Stimulated activated CD4-positive, alpha-beta T cell treated with anti-CD3 and anti-CD28 coated beads, Interleukin-4, amount 100 ng/mL, for 24 hours (primary cell): ENCODE results near the gene PCDHB11.
"Not testable (repeated sequence)": the region's sequence is repeated elsewhere in the genome, so short reads cannot be mapped to it uniquely, and the experiment has no call there.

Experiments
- DNase-seq: peaks from one replicate; pipeline ENCODE4 v3.0.0-alpha.2; 2020

Gene PCDHB11

DNA sequence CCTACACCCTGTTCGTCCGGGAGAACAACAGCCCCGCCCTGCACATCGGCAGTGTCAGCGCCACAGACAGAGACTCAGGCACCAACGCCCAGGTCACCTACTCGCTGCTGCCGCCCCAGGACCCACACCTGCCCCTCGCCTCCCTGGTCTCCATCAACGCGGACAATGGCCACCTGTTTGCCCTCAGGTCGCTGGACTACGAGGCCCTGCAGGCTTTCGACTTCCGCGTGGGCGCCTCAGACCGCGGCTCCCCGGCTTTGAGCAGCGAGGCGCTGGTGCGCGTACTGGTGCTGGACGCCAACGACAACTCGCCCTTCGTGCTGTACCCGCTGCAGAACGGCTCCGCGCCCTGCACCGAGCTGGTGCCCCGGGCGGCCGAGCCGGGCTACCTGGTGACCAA is 10.7 kb upstream of the PCDHB11 start:
- not testable (repeated sequence) for DNase-seq

DNA sequence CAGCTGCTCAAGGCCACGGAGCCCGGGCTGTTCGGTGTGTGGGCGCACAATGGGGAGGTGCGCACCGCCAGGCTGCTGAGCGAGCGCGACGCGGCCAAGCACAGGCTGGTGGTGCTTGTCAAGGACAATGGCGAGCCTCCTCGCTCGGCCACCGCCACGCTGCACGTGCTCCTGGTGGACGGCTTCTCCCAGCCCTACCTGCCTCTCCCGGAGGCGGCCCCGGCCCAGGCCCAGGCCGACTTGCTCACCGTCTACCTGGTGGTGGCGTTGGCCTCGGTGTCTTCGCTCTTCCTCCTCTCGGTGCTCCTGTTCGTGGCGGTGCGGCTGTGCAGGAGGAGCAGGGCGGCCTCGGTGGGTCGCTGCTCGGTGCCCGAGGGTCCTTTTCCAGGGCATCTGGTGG is 10.3 kb upstream of the PCDHB11 start:
- DNase-seq = not testable (repeated sequence)

DNA sequence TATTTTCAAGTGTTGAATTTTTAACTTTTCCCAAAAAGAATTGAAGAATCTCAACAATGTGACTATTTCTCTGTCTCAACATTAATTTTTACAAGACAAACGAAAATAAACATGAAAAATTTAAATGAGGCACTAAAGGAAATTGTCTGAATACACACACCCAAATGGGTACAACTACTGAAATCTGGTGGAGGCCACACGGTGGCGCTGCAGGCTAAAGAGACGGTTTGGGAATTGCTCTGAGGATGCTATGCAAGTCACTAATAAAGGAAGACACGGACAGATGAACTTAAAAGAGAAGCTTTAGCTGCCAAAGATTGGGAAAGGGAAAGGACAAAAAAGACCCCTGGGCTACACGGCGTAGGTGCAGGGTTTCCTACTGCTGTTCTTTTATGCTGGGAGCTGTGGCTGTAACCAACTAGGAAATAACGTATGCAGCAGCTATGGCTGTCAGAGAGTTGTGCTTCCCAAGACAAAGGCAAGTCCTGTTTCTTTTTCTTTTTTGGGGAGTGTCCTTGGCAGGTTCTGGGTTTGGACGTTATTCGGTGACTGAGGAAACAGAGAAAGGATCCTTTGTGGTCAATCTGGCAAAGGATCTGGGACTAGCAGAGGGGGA is 7.2 kb upstream of the PCDHB11 start, which contains the start of gene PCDHB10:
TSS of gene PCDHB10 (plus strand) at position 244 of the 616 bp plus-strand sequence. CDS start at position 444, 200 bp downstream.
- DNase-seq = peak; percentile 17

DNA sequence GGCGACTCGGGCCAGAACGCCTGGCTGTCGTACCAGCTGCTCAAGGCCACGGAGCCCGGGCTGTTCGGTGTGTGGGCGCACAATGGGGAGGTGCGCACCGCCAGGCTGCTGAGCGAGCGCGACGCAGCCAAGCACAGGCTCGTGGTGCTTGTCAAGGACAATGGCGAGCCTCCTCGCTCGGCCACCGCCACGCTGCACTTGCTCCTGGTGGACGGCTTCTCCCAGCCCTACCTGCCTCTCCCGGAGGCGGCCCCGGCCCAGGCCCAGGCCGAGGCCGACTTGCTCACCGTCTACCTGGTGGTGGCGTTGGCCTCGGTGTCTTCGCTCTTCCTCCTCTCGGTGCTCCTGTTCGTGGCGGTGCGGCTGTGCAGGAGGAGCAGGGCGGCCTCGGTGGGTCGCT is 5.1 kb upstream of the PCDHB11 start:
- not testable (repeated sequence) for DNase-seq

DNA sequence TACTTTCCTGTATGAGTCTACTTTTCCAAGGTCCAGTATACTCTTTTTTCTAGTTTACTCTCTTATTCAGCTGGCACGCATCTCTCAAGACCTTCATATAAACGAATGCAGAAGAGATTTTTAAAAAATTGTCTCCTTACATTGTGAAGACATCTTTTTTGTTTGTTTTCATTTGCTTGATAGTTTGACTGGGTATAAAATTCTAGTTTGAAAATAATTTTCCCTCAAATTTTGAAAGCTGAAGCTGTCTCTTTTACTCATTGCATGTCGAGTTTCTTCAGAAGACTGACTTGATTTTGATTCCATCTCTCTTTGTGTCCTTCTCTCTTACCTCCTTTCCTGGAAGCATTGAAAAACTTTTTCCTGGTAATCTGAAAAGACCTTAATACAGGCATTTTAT is 3.1 kb upstream of the PCDHB11 start:
- no peak for DNase-seq

DNA sequence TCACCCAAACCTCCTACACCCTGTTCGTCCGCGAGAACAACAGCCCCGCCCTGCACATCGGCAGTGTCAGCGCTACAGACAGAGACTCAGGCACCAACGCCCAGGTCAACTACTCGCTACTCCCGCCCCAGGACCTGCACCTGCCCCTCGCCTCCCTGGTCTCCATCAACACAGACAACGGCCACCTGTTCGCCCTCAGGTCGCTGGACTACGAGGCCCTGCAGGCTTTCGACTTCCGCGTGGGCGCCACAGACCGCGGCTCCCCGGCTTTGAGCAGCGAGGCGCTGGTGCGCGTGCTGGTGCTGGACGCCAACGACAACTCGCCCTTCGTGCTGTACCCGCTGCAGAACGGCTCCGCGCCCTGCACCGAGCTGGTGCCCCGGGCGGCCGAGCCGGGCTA is 1.7 kb downstream of the PCDHB11 start:
- DNase-seq = not testable (repeated sequence)

DNA sequence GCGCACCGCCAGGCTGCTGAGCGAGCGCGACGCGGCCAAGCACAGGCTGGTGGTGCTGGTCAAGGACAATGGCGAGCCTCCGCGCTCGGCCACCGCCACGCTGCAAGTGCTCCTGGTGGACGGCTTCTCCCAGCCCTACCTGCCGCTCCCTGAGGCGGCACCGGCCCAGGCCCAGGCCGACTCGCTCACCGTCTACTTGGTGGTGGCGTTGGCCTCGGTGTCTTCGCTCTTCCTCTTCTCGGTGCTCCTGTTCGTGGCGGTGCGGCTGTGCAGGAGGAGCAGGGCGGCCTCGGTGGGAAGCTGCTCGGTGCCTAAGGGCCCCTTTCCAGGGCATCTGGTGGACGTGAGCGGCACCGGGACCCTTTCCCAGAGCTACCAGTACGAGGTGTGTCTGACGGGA is 2.2 kb downstream of the PCDHB11 start:
- DNase-seq = not testable (repeated sequence)

DNA sequence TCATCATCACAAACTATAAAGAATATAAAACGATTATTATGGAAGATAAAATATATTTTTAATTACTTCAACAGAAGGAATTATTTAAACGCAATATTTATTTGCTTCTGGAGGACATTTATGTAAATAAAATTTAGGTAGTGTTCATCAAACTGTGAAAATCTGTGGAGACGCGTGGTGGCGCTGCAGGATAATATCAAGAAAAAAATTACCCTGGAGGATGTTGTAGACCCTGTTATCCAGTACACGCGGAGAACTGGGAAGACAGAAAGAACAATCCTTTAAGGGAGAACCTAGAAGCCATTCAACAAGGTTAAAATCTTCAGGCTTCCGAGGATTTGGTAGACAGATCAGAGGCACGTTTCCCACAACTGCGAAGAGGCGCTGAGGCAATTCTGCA is 9.1 kb downstream of the PCDHB11 start, which contains the start of gene PCDHB12:
TSS of gene PCDHB12 (plus strand) at position 242 of the 400 bp plus-strand sequence. CDS start 189 bp downstream, outside the sequence.
- DNase-seq = no peak

DNA sequence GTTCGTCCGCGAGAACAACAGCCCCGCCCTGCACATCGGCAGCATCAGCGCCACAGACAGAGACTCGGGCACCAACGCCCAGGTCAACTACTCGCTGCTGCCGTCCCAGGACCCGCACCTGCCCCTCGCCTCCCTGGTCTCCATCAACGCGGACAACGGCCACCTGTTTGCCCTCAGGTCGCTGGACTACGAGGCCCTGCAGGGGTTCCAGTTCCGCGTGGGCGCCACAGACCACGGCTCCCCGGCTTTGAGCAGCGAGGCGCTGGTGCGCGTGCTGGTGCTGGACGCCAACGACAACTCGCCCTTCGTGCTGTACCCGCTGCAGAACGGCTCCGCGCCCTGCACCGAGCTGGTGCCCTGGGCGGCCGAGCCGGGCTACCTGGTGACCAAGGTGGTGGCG is 10.9 kb downstream of the PCDHB11 start:
- DNase-seq = not testable (repeated sequence)

DNA sequence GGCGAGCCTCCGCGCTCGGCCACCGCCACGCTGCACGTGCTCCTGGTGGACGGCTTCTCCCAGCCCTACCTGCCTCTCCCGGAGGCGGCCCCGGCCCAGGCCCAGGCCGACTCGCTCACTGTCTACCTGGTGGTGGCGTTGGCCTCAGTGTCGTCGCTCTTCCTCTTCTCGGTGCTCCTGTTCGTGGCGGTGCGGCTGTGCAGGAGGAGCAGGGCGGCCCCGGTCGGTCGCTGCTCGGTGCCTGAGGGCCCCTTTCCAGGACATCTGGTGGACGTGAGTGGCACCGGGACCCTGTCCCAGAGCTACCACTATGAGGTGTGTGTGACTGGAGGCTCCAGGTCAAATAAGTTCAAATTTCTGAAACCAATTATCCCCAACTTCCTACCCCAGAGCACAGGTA is 11.4 kb downstream of the PCDHB11 start:
- not testable (repeated sequence) for DNase-seq

DNA sequence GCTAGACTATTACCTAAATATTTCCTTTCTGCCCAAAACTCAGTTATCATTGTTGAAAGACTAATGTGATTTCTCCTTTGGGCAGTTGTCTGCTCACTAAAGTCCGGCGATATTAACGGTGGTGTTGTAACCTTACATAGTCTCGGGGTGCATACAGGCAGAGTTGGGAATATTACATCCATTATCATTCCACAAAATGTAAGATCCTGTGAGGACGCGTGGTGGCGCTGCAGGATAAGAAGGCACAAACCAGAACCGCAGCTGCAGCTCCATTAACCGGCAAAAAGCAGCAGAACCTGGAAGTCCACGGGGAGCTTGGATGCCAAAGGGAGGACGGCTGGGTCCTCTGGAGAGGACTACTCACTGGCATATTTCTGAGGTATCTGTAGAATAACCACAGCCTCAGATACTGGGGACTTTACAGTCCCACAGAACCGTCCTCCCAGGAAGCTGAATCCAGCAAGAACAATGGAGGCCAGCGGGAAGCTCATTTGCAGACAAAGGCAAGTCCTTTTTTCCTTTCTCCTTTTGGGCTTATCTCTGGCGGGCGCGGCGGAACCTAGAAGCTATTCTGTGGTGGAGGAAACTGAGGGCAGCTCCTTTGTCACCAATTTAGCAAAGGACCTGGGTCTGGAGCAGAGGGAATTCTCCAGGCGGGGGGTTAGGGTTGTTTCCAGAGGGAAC is 14.4 kb downstream of the PCDHB11 start, which contains the start of gene PCDHB13:
TSS of gene PCDHB13 (plus strand) at position 264 of the 684 bp plus-strand sequence. CDS start at position 469, 205 bp downstream.
- peak; percentile 19 for DNase-seq

DNA sequence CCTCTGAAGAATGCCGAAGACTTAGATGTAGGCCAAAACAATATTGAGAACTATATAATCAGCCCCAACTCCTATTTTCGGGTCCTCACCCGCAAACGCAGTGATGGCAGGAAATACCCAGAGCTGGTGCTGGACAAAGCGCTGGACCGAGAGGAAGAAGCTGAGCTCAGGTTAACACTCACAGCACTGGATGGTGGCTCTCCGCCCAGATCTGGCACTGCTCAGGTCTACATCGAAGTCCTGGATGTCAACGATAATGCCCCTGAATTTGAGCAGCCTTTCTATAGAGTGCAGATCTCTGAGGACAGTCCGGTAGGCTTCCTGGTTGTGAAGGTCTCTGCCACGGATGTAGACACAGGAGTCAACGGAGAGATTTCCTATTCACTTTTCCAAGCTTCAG is 15.2 kb downstream of the PCDHB11 start:
- DNase-seq = not testable (repeated sequence)

DNA sequence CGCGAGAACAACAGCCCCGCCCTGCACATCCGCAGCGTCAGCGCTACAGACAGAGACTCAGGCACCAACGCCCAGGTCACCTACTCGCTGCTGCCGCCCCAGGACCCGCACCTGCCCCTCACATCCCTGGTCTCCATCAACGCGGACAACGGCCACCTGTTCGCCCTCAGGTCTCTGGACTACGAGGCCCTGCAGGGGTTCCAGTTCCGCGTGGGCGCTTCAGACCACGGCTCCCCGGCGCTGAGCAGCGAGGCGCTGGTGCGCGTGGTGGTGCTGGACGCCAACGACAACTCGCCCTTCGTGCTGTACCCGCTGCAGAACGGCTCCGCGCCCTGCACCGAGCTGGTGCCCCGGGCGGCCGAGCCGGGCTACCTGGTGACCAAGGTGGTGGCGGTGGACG is 16.1 kb downstream of the PCDHB11 start:
- not testable (repeated sequence) for DNase-seq

DNA sequence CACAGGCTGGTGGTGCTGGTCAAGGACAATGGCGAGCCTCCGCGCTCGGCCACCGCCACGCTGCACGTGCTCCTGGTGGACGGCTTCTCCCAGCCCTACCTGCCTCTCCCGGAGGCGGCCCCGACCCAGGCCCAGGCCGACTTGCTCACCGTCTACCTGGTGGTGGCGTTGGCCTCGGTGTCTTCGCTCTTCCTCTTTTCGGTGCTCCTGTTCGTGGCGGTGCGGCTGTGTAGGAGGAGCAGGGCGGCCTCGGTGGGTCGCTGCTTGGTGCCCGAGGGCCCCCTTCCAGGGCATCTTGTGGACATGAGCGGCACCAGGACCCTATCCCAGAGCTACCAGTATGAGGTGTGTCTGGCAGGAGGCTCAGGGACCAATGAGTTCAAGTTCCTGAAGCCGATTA is 16.6 kb downstream of the PCDHB11 start:
- DNase-seq = not testable (repeated sequence)

DNA sequence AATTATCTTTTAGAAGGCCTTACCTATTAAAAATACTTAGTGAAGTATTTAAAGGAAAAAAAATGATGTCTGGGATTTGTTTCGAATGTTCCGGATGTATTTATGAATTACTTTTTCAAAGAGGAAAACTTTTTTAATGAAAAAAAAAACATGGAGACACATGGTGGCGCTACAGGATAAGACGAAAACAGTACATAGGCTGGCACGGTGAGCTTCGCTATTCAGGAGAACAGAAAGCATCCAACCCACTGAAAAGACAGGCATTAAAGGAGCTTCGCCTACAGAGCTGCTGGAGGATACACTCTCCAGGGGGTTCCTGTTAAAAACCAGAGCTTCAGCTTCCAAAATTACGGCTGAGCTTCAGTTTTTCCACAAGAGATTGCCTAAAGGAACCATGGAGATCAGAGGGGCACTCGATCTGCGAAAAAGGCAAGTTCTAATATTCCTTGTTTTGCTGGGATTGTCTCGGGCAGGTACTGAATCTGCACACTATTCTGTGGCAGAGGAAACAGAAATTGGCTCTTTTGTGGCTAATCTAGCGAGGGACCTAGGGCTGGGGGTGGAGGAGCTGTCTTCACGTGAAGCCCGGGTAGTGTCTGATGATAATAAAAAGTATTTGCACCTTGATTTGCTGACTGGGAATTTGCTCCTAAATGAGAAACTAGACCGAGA is 23.8 kb downstream of the PCDHB11 start, which contains the start of gene PCDHB14:
TSS of gene PCDHB14 (plus strand) at position 232 of the 672 bp plus-strand sequence. CDS start at position 395, 163 bp downstream.
- DNase-seq = no peak

DNA sequence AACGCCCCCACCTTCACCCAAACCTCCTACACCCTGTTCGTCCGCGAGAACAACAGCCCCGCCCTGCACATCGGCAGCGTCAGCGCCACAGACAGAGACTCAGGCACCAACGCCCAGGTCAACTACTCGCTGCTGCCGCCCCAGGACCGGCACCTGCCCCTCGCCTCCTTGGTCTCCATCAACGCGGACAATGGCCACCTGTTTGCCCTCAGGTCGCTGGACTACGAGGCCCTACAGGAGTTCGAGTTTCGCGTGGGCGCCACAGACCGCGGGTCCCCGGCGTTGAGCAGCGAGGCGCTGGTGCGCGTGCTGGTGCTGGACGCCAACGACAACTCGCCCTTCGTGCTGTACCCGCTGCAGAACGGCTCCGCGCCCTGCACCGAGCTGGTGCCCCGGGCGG is 25.4 kb downstream of the PCDHB11 start:
- DNase-seq = not testable (repeated sequence)

DNA sequence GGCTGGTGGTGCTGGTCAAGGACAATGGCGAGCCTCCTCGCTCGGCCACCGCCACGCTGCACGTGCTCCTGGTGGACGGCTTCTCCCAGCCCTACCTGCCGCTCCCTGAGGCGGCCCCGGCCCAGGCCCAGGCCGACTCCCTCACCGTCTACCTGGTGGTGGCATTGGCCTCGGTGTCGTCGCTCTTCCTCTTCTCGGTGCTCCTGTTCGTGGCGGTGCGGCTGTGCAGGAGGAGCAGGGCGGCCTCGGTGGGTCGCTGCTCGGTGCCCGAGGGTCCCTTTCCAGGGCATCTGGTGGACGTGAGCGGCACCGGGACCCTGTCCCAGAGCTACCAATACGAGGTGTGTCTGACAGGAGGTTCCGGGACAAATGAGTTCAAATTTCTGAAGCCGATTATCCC is 26.0 kb downstream of the PCDHB11 start:
- DNase-seq = not testable (repeated sequence)

DNA sequence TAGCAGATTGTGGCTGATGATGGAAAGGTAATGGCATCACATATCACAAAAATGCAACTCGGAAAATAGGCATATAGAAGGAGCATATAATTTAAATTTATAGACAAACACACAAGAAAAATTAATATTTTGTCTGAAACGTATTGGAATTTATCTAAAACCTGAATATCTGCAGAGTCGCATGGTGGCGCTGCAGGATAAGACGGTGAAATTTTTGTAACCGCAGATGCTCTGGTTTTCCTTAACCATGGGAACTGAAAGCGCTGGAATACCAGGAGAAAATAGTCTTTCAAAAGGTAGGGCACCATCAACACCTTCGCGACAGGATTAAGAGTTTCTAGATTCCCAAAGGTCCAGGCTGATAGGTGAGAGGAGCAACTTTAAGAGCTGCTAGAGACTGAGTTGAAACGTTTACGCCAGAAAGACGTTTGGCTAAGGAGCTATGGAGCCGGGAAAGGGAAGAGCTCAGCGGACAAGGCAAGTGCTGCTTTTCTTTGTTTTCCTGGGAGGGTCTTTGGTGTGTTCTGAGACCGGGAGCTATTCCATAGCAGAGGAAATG is 34.8 kb downstream of the PCDHB11 start:
- DNase-seq = no peak

DNA sequence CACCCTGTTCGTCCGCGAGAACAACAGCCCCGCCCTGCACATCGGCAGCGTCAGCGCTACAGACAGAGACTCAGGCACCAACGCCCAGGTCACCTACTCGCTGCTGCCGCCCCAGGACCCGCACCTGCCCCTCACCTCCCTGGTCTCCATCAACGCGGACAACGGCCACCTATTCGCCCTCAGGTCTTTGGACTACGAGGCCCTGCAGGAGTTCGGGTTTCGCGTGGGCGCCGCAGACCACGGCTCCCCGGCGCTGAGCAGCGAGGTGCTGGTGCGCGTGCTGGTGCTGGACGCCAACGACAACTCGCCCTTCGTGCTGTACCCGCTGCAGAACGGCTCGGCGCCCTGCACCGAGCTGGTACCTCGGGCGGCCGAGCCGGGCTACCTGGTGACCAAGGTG is 36.5 kb downstream of the PCDHB11 start:
- not testable (repeated sequence) for DNase-seq

DNA sequence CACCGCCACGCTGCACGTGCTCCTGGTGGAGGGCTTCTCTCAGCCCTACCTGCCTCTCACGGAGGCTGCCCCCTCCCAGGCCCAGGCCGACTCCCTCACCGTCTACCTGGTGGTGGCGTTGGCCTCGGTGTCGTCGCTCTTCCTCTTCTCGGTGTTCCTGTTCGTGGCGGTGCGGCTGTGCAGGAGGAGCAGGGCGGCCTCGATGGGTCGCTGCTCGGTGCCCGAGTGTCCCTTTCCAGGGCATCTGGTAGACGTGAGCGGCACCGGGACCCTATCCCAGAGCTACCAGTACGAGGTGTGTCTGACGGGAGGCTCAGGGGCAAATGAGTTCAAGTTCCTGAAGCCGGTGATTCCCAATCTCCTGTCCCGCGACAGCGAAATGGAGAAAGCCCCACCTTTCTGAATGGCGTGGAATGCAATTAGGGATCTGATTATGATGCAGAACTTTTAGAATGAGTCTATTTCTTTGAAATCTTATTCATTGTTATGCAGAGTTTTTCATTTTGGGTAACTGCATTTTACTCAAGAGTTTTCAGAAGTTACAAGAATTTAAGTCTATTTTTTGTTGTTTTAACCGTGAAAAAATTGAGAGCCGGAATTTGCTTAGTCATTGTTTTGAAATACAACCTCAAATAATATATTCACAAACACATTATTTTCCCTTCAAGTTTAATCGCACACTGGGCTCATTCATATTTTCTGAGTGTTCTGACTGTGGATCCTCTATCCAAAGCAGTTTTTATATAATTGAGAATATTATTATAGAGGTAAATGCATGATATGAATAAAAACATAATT is 37.3 kb downstream of the PCDHB11 start:
- no peak for DNase-seq

DNA sequence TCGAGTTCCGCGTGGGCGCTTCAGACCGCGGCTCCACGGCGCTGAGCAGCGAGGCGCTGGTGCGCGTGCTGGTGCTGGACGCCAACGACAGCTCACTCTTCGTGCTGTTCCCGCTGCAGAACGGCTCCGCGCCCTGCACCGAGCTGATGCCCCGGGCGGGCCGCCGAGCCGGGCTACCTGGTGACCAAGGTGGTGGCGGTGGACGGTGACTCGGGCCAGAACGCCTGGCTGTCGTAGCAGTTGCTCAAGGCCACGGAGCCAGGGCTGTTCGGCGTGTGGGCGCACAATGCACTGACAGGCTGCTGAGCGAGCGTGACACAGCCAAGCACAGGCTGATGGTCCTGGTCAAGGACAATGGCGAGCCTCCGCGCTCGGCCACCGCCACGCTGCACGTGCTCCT is 42.1 kb downstream of the PCDHB11 start:
- DNase-seq = no peak

DNA sequence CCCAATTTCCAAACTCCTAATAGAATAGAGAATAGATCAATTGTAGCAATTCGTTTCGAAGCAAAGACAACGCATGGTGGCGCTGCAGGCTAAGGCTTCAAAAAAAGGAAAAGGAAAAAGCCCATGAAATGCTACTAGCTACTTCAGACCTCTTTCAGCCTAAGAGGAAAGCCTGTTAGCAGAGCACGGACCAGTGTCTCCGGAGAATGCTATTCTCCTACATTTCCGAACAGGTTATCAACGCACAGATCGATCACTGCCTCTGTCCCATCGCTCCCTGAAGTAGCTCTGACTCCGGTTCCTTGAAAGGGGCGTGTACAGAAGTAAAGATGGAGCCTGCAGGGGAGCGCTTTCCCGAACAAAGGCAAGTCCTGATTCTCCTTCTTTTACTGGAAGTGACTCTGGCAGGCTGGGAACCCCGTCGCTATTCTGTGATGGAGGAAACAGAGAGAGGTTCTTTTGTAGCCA is 45.9 kb downstream of the PCDHB11 start, which contains the start of gene PCDHB15:
TSS of gene PCDHB15 (plus strand) at position 146 of the 468 bp plus-strand sequence. CDS start at position 330, 184 bp downstream.
- peak; percentile 4 for DNase-seq
